GM12864 (cell line): ENCODE data around the gene MSH6.
"Not testable (repeated sequence)": the region's sequence is repeated elsewhere in the genome, so short reads cannot be mapped to it uniquely, and the experiment has no call there.

Experiments used
- DNase-seq: peaks from one replicate; pipeline ENCODE4 v3.0.0-alpha.2; 2011; ENCODE audit warnings: low read depth
- H3K4me3 ChIP-seq: 2 replicates; pipeline ENCODE4 v1.5.1; 2011; ENCODE audit warnings: mild to moderate bottlenecking, low read depth, low read length, control low read depth
- CTCF ChIP-seq: IDR thresholded peaks from 2 replicates; pipeline ENCODE4 v1.5.1; 2011; ENCODE audit warnings: low read depth, mild to moderate bottlenecking, moderate library complexity, low read length, control low read depth, inconsistent platforms; ENCODE audit errors: missing control alignments

The MSH6 gene

GRCh38 chr2:47838686-47839085 is 55.7 kb downstream of the MSH6 start:
- no peak for TF ChIP-seq CTCF
- DNase-seq: no peak
- H3K4me3 ChIP-seq: no peak overlapping the region

GRCh38 chr2:47842846-47843245 is 59.9 kb downstream of the MSH6 start:
- no peak overlapping the region for H3K4me3 ChIP-seq
- no peak for DNase-seq
- TF ChIP-seq CTCF: no peak

- H3K4me3 ChIP-seq: no peak overlapping the region
- TF ChIP-seq CTCF: no peak
- no peak for DNase-seq
These were observed 60.5 kb downstream of the MSH6 start for GRCh38 chr2:47843407-47843806.

GRCh38 chr2:47844162-47844561 is 61.2 kb downstream of the MSH6 start:
- no peak for DNase-seq
- no peak overlapping the region for H3K4me3 ChIP-seq
- no peak for TF ChIP-seq CTCF

- TF ChIP-seq CTCF: no peak
- no peak overlapping the region for H3K4me3 ChIP-seq
- no peak for DNase-seq
These were observed 66.4 kb downstream of the MSH6 start for GRCh38 chr2:47849368-47849767.

GRCh38 chr2:47850198-47850597 is 67.3 kb downstream of the MSH6 start:
- TF ChIP-seq CTCF: no peak

GRCh38 chr2:47853067-47853777 is 70.3 kb downstream of the MSH6 start:
- DNase-seq, H3K4me3 ChIP-seq: not testable (repeated sequence)

More at GRCh38 chr2:47850198-47850597, 67.3 kb downstream of the MSH6 start:
- no peak for DNase-seq
- no peak overlapping the region for H3K4me3 ChIP-seq
